NCI-H345 treated with DMSO at 0.1 percent for 48 hours (cell line): ENCODE measurements around the gene OSBPL1A.
"Not testable (repeated sequence)": the region's sequence is repeated elsewhere in the genome, so short reads cannot be mapped to it uniquely, and the experiment has no call there.

Experiments used
- DNase-seq: peaks from one replicate; lab custom pipeline; 2025; ENCODE audit not compliant: unreplicated experiment; lab: John Stamatoyannopoulos, UW

OSBPL1A gene

DNA sequence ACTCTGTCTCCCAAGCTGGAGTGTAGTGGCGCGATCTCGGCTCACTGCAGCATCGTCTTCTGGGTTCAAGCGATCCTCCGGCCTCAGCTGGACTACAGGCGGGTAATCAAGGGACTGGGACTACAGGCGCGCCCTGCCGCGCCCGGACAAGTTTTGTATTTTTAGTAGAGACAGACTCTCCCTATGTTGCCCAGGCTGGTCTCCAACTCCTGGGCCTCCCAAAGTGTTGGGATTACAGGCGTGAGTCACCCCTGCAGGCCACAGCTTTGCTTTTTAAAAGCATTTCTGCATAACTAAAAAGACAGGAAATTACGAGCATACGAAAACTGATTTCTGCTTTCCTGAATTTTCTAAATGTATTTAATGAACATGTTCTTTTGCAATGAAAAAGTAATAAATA is 916 bp upstream of the OSBPL1A start:
- DNase-seq: no peak

DNA sequence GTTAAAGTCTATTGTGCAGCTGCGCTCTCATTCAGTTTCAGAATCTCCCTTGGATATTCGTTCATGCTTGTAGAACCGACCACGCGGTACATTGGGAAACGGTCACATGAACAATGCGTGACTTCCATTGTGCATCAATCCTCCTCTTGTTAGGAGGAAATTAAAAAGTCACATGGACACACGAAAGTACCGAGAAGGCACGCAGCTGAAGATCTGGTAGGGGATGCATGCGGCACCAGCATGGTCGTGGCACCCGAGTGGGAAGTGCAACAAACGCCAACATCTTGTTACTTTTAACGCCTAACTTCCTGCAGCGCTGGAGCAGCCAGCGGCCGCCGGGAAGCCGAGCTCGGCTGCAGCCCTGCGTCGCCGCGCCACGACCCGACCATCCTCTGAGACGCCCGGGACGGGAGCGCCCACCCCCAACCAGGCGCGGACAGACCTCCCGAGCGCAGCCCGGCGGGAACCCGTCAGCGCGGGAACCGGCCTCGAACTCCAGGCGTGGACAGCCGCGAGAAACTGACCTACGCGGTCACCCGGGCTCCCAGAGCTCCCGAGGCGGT is 412 bp downstream of the OSBPL1A start:
- DNase-seq: peak; percentile 46

DNA sequence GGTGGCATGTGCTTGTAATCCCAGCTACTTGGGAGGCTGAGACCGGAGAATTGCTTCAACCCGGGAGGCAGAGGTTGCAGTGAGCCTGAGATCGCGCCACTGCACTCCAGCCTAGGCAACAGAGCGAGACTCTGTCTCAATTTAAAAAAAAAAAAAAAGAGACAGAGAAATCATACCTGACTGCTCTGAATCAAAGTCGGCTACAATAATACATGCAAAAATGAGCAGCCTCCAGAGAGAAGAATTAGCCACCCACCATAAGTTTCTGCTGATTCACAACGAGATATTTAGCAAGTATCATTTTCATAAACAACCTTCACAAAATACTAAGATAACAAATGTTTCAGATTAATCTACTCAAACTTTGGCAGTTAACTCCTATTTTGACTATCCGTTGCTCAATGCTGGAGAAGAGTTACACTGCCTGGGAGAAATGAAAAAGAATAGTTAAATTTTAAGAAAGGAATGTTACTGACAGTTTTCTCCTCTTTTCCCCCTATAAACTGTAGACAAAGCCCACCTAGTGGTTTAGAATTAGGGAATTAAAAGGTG is 1.5 kb downstream of the OSBPL1A start:
- no peak for DNase-seq

DNA sequence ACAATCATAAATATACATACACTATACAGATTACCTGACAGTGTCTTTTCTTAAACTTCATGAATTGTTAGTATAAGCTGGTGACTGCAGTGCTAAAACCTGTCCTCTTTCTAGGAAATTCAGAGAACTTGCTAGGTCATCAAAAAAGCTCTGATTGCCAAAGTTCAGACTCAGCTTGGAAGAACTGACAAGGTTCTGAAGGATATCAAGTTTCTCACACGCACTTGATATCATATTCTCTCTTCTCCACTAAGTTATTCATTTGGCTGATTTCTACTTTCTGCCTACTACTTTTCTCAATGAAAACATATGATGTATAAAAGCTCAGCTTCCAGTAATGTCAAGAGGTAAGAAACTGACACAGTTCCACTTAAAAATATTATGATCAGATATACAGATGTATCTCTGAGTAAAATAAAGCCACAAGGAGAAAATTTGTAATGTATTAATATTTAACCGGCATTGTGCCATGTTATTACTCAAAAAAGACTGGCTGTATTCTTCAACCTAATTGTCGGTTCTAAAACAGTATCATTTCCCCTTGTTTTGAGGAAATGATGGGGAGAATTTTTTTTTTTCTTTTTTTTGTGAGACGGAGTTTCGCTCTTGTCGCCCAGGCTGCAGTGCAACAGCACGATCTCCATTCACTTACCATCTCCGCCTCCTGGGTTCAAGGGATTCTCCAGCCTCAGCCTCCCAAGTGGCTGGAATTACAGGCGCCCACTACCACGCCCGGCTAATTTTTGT is 2.4 kb downstream of the OSBPL1A start:
- DNase-seq: no peak

DNA sequence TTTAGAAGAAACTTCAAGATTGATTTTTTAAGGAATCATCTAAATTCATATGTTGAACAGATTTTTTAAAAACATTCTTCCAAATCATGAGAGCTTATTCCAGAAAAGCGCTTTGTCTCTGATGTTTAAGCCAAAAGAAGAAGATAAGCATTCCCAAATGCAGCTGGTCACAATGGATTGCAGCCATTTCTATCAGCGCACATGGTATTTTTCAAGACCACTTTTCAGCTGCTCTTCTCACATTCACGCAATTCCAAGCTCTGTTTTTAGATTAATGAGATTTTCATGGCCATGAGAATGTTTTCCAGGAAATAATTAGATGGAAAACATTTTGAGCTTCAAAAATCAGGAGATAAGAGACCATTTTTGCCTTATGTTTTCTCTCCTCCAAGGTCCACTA is 8.7 kb downstream of the OSBPL1A start:
- no peak for DNase-seq

DNA sequence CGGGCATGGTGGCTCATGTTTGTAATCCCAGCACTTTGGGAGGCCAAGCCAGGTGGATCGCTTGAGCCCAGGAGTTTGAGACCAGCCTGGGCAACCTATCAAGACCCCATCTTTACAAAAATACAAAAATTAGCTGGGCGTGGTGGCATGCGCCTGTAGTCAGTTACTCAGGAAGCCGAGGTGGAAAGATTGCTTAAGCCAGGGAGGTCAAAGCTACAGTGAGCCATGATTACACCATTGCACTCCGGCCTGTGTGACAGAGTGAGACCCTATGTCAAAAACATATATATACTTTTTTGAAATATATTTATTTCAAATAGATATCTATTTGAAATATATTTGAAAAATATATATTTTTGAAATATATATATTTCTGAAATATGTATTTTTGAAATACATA is 10.9 kb downstream of the OSBPL1A start:
- no peak for DNase-seq

DNA sequence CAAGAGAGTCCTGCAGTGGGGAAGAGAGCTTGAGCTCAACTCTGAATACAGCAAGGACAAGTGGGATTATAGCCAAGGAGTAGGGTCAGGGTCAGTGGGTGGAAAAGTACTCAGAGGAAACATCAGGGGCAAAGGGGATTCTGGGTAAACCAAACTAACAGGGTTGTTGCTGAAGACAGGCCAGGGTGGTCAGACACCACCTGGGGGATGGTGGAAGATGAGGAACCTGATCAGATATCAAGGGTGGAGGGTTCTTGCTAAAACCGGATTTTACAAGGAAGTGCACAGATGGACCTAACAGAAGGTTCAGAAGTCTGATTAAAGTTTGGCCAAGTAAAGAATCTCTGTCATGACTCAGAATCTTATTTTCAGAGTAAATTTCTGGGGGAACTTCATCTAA is 16.5 kb downstream of the OSBPL1A start:
- DNase-seq: no peak

DNA sequence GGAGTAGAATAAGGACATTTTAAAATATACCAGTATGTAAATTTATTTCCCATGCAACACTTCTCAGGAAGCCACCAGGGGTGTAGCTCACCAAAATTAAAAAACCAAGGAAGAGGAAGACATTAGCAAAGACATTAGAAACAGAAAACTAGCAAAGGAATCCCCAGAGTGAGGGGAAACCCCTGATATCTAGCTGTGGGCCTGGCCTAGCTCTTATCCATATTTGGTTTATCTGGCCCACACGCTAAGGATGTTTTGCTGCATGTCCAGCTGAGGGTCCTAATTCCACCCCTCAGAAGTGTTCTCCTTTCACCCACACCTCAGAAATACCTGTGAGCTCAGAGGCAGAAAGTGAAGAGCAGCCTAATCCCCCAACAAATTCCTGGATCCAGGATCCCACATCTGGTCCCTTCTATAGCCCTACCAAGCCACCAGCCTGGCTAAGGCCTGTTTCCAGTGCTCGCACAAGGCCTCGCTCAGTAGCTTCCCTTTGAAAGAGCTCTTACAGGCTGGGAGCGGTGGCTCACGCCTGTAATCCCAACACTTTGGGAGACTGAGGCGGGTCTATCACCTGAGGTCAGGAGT is 17.4 kb downstream of the OSBPL1A start:
- no peak for DNase-seq

DNA sequence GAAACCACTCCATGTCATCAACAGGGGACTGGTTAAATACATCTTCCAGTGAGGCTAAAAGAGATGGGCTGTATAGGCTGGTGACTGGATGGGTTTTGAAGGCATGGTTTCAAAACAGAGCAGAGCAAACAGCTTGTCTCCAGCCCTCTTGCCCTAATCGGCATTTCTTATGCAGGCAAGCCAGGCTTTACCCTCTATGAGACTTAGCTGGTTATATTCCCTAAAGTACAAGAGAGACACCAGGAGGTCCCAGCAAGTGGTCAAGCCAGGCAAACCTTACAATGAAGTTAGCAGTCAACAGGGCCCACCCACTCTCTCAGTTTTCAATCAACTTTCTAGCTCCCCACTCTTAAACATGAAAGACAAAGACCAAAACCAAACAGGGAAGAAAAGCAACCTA is 19.0 kb downstream of the OSBPL1A start:
- DNase-seq: no peak

DNA sequence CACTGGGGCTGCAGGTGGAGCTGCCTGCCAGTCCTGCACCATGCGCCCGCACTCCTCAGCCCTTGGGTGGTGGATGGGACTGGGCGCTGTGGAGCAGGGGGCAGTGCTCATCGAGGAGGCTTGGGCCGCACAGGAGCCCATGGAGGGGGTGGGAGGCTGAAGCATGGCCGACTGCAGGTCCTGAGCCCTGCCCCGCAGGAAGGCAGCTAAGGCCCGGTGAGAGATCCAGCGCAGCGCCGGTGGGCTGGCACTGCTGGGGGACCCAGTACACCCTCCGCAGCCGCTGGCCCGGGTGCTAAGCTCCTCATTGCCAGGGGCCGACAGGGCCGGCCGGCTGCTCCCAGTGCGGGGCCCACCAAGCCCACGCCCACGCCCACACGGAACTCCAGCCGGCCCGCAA is 21.1 kb downstream of the OSBPL1A start:
- not testable (repeated sequence) for DNase-seq

DNA sequence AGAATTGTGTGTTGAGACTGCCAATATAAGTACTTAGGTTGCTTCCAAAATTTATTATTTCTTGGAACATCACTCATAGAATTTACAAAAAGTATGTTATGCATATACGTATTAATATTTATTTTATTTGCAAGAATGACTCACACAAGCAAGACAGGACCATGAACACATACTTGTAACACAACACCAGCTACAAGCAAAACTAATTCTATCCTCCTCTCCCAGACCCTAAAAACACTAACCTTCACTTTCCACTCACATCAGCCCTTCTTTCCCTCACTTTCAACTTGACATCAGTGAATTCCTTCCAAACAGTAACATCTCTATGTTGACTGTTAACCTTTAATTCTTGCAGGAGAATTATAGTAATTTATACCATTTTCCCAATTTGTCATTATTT is 24.3 kb downstream of the OSBPL1A start:
- no peak for DNase-seq

DNA sequence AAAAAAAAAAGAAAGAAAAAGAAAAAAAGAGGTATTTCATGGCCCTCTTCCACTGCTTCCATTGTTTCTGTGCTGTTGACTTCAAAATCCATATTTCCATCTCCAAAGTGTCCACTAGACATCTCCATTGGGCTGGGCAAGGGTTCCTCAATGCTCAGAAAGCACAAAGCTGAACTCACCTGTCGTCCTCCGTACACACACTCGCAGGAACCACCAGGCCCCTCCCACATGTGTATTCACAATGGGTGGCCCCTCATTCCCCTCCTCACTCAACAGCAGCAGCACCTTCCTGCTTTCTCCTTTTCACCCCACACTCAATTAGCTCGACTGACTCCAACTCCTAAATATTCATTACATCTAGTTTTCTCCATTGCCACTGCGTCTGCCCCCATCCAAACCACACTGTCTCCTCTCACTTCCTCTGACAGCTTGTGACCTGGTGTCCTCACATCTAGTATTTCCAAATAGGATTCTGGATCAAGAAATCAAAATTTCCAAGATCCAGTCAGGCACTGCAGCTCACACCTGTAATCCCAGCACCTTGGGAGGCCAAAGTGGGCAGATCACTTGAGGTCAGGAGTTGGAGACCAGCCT is 25.2 kb downstream of the OSBPL1A start:
- no peak for DNase-seq

DNA sequence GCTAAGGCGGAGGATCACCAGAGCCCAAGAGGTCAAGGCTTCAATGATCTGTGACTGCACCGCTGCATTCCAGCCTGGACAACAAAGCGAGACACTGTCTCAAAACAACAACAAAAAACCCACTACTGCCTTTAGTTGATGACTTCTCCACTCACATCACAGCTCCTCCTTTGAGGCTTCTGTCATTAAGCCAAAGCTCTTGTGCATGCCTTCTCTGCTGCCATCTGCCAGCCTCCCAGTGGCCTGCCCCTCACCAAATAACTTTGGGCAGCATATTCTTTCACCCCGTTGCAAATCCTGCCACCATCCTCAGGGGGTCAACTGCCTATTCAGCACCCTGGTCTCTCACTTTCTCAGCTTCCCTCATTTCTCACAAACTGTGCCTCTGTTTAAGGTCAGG is 27.5 kb downstream of the OSBPL1A start:
- DNase-seq: no peak

DNA sequence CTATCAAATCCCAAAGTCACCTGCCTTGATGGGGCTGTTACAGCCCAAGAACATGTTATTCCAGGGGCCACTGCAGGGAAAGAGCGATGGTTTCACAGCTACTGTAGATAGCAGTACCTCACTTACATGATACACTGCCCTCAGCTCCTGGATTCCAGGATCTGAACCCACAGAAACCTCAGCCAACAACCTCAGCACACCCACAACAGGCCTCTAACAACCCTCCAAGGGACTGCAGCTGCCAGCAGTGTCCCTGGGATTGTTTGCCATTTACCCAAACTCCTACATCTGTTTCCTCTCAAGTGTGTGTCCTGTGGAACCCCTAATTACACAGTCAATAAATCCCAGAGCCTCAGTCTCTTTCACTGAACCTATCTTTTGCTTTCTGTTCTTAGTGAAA is 28.2 kb downstream of the OSBPL1A start:
- no peak for DNase-seq

DNA sequence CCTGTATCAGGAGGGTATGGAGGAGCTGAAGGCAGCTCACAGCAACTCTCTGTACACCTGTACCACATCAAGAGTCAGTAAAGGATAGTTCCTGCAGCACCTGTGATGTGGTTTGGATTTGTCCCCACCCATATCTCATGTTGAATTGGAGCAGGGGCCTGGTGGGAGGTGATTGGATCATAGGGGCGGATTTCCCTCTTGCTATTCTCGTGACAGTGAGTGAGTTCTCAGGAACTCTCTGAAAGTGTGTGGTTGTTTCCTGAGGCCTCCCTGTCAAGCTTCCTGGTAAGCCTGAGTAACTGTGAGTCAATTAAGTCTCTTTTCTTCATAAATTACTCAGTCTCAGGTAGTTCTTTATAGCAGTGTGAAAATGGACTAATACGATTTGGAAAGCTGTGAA is 28.9 kb downstream of the OSBPL1A start:
- DNase-seq: no peak

DNA sequence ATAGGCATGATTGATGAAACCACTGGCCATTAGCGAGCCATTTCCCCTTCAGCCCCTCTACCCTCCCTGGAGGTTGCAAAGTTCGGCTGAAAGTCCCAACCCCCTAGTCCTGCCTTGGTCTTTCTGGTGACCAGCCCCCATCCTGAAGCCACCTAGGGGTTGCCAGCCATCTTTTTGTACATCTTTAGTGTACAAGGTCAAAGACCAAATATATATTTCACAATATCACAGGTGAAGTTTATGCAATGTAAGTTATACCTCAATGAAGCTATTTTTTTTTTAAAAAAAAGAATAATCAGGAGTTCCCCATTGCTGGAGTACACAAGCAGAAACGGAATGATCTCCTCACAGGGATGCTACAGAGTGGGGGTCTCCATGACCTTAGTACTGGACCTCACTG is 31.3 kb downstream of the OSBPL1A start:
- DNase-seq: no peak

DNA sequence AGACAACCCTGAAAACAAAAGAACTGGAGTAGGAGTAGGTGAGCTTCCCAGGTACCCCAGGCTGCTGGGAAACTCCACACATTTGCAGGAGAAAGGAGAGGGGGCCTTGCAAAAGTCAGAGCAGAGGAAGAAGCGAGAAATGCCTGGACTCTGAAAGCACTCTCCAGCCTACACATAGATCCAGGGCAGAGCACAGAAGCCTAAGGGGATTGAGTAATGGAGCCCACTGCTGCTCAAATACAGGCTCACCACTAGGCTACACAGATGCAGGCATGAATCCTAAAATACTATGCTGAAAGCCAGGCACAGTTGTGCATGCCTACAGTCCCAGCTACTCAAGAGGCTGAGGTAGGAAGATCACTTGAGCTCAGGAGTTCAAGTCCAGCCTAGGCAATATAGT is 33.4 kb downstream of the OSBPL1A start:
- no peak for DNase-seq

DNA sequence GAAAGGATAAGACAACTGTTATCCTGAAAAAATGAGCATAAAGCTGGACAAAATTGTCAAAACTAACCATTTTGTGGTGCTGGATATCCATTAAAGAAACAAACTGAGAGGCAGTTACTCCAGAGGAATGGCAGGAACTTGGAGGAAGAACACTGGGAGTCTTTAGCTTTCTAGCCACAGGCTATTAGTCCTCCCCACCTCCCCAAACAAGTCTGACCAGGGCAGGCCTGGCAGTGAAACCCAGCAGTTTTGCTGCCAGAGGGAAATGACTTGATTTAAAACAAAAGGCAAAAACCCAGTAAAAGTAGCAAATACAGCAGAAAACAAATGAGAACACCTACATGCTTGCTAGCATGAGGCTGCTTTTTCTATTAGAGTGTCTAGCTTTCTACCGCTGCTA is 34.9 kb downstream of the OSBPL1A start:
- no peak for DNase-seq

DNA sequence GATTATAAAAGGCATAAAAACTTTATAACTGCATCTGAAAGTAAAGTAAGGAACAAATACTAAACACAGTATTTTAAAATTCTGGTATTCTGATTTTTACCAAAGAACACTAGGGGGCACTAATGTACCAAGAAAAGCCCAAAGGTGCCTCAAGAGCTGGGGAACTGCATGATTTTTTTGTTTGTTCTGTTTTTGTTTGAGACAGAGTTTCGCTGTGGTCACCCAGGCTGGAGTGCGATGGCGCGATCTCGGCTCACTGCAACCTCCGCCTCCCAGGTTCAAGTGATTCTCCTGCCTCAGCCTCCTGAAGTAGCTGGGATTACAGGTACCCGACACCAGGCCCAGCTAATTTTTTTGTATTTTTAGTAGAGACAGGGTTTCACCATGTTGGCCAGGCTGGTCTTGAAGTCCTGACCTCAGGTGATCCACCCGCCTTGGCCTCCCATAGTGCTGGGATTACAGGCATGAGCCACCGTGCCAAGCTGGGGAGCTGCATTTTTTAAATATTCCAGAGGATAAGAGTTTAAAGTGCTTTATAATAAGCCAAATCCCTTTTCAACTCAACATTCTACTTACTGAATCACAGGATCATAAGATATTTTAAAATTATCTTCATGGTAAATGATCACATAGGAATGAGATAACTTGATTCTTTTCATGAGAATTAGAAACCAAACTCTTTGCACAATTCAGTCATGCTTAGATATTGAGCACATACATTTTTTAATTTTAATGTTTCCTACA is 37.7 kb downstream of the OSBPL1A start:
- DNase-seq: peak; percentile 25

DNA sequence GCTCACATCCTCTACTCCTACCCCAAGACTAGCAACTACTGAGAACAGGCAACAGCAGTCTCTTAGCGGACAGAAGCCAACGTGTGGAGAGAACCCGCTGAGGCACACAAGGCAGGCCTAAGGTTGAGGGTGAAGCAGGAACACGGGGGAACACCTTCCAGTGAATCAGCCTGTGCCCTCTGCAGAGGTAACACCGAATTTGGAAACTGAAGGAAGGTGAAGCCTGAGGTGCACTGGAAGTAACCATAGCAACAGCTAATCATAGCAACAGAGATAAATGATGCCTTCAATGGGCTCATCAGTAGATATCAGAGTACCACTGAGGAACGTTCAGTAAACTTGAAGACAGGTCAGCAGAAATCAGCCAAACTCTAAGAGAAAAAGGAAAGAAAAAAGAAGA is 43.3 kb downstream of the OSBPL1A start:
- DNase-seq: no peak

DNA sequence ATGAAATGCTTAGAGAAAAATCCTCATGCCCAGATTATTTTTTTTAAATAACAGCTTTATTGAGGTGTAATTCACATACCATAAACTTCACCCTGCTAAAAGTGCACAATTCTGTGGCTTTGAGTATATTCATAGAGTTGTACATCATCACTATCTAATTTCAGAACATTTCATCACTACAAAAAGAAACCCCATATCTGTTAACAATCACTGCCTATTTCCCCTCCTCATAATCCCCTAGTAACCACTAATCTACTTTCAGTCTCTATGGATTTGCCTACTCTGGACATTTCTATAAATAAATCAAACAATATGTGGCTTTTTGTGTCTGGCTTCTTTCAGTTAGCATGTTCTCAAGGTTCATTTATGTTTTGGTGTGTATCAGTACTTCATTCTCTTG is 51.4 kb downstream of the OSBPL1A start:
- DNase-seq: no peak
